Pancreas (tissue), 10 donors: Measurements from ENCODE around the gene SLC6A8. TPM values are rescaled to one million over a fixed set of nuclear protein-coding genes. Genes with fewer than 3 reads are reported as not detected.

Experiments
- ATAC-seq, 4 donors: fragments of 200-7000 bp; cut with Tn5 transposase; one replicate each; pipeline versions ENCODE4 v1.8.0 to v1.9.1; 2020; ENCODE audit warnings: mild to moderate bottlenecking in 4 of 4, moderate library complexity in 4 of 4
- DNase-seq, 6 donors: peaks; one replicate each; pipeline ENCODE4 v3.0.0-alpha.2; 2020
- FAIRE-seq: peaks from 2 replicates; lab custom pipeline; 2012; peaks lifted over from hg19 to GRCh38; lab: Jason Lieb, UNC
- H3K27ac ChIP-seq, 4 donors: fragments of 200-600 bp; sonication (generic); 1 replicate in 3 of 4; 2 replicates in 1 of 4; pipeline versions ENCODE4 v1.5.0 to v1.8.0; 2020
- H3K27me3 ChIP-seq, 4 donors: fragments of 200-600 bp; one replicate each; pipeline ENCODE4 v1.8.0; 2021
- H3K36me3 ChIP-seq, 3 donors: fragments of 200-600 bp; sonication (generic) in 1 of 3; one replicate each; pipeline versions ENCODE4 v1.5.0 to v1.8.0; 2020 to 2021
- H3K4me1 ChIP-seq, 3 donors: fragments of 200-600 bp; one replicate each; pipeline ENCODE4 v1.8.0; 2021
- H3K4me3 ChIP-seq, 4 donors: fragments of 200-600 bp; sonication (generic) in 2 of 4; one replicate each; pipeline versions ENCODE4 v1.5.0 to v1.8.0; 2020 to 2021
- H3K9me3 ChIP-seq, 4 donors: fragments of 200-600 bp; one replicate each; pipeline ENCODE4 v1.8.0; 2021
- WGBS, 2 donors: extraction: QIAGEN DNeasy Blood & Tissue Kit; methylation state at CpG; one replicate each; pipeline ENCODE4 v1.1.7; 2013; 5-methylcytosine and 5-hydroxymethylcytosine counted together
- intact Hi-C, 3 donors: fragments of 100-400 bp; cut with DNase I; formaldehyde crosslinking; loops; one replicate each; pipeline versions ENCODE4 v1.11.1 to v1.14.2; 2022
- polyA plus RNA-seq, 2 donors: library from polyadenylated mRNA; stranded (reverse); fragments of 200-250 nt; gene quantifications; one replicate each; pipeline ENCODE4 v1.2.3, GENCODE V29; 2013
- total RNA-seq, 6 donors: library from RNA; stranded (reverse); fragmentation: NEBNext Ultra II Directional in 4 of 6; extraction: Animal tissue kit (Norgen Biotek cat#: 25700) in 4 of 6; gene quantifications; one replicate each; pipeline versions ENCODE4 v1.2.1 to v1.2.4, GENCODE V29; 2021 to 2023
- TF ChIP-seq, protein P1 (sequence below), 4 donors: fragments of 200-600 bp; sonication (generic) in 3 of 4; IDR thresholded peaks; one replicate each; pipeline versions ENCODE4 v1.5.0 to v1.8.0; 2021; ENCODE audit warnings: antibody characterized with exemption in 4 of 4
- donor health status: healthy with polysubstance abuse.
- donor health status: DM: no; HTN: no; CAD: no; lungs with moderate emphysema.
- donor health status: DM: no; HTN: no; CAD: no.
- donor health status: control.
- donor health status: control.
- donor health status: Bipolar disorder and iron deficiency.
- donor health status: DM: yes; HTN: yes; CAD: no.
- donor health status: DM: no; HTN: no; CAD: no.
- donor health status: DM: no; HTN: no; CAD: no.
- donor health status: DM: yes; HTN: yes; CAD: no.

SLC6A8 gene
- total RNA-seq (10 to 100 TPM in 4 of 6 donors, 1 to 10 TPM in 2; 8.4 to 15.8 (median 11.1) TPM), polyA plus RNA-seq (10 to 100 TPM; 12.3 to 14.4 TPM)

DNA sequence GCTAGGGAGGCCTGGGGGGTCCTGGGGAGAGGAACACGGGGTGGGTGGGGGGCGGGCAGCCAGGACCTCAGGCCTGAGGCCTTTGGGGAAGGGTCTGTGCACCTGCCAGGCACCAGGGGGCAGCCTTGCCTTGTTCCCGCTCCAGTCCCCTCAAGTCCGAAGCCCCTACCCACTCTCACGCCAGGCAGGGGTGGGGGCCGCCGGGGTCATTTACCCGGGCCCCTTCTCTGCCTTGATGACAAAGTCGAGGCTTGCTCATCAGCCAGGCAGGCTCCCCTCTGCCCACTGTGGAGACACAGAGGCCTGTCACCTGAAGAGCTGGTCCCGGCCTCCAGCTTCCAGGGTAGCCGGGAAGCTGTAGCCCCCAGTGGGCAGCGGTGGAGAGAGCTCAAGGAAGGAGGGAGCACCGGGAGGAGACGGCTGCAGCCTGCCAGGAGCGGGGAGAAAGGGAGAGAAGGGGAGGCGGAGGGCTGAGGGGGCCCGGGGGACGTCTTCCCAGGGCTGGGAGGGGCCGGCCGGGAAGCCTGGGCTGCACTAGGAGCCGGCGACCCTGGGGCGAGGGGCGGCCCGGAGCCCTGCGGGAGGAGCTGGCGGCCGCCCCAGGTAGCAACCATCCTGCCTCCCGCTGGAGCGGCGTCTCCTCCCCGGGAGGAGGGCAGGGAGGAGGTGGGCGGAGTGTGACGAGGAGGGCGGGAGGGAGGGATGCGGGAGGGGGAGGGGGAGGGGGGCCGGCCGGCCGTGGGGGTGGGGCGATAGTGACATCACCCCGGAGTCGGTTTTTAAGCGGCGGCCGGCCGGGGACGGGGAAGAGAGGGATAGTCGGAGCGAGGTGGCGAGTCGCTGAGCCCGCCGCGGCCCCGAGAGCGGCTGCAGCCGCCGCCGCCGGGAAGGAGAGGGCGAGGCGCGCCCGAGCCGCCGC is at the start of gene SLC6A8:
TSS of gene SLC6A8 (plus strand) at position 806 of the 919 bp plus-strand sequence. CDS start 649 bp downstream, outside the sequence.
- no peaks in the 10 kb centered on the region for H3K4me1 ChIP-seq
- intact Hi-C loops: no loop called here
- H3K27me3 ChIP-seq: no peaks in the 10 kb centered on the region
- H3K9me3 ChIP-seq: no peaks in the 10 kb centered on the region
- DNase-seq (peak; percentile 66 to 88 (median 80)), FAIRE-seq (no peak), ATAC-seq (peak; percentile 70 to 87 (median 80))
- H3K36me3 ChIP-seq: no peaks in the 10 kb centered on the region
- TF ChIP-seq, protein P1, sequence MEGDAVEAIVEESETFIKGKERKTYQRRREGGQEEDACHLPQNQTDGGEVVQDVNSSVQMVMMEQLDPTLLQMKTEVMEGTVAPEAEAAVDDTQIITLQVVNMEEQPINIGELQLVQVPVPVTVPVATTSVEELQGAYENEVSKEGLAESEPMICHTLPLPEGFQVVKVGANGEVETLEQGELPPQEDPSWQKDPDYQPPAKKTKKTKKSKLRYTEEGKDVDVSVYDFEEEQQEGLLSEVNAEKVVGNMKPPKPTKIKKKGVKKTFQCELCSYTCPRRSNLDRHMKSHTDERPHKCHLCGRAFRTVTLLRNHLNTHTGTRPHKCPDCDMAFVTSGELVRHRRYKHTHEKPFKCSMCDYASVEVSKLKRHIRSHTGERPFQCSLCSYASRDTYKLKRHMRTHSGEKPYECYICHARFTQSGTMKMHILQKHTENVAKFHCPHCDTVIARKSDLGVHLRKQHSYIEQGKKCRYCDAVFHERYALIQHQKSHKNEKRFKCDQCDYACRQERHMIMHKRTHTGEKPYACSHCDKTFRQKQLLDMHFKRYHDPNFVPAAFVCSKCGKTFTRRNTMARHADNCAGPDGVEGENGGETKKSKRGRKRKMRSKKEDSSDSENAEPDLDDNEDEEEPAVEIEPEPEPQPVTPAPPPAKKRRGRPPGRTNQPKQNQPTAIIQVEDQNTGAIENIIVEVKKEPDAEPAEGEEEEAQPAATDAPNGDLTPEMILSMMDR (IDR thresholded peaks at IDR 0.05): peak in 2 of 4 donors; percentile 7 to 17
- WGBS, 2 donors: 3 to 28% methylated on average over 15 to 53 of the region's 66 CpGs
- no peak within 1 kb of the TSS for H3K27ac ChIP-seq
- H3K4me3 ChIP-seq: peak within 1 kb of the TSS in 3 of 4 donors; percentile 10 to 37 (median 34)

DNA sequence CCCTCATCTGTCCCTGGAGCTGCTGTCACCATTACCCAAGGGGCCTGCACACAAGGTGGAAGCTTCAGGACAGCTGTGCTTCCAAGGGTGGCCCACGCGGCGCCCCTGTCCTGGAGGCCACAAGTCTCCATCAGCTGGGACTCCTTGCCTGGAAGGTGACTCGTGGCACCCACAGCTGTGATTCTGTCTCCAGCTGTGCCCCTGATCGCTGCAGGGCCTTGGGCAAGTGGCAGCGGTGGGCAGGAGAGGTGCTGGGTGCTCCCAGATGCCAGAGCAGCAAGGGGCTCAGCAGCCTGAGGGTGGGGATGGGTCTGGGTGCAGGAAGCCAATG is 49.7 kb upstream of the SLC6A8 start:
- Histone ChIP-seq H3K27ac (no peak overlapping the region), H3K36me3 (no peaks in the 10 kb centered on the region), H3K27me3 (peaks cover 0 to 12% (median 0%) of the 10 kb centered on the region in 4 donors), H3K9me3 (no peaks in the 10 kb centered on the region), H3K4me3 (no peak overlapping the region), H3K4me1 (no peaks in the 10 kb centered on the region)
- intact Hi-C loops: no loop called here
- FAIRE-seq: no peak
- 83 to 90% methylated on average over 6 of the region's 6 CpGs for WGBS, 2 donors
- TF ChIP-seq, protein P1 (IDR thresholded peaks at IDR 0.05): no peak
- peak in 1 of 6 donors; percentile 50 for DNase-seq
- ATAC-seq: no peak

DNA sequence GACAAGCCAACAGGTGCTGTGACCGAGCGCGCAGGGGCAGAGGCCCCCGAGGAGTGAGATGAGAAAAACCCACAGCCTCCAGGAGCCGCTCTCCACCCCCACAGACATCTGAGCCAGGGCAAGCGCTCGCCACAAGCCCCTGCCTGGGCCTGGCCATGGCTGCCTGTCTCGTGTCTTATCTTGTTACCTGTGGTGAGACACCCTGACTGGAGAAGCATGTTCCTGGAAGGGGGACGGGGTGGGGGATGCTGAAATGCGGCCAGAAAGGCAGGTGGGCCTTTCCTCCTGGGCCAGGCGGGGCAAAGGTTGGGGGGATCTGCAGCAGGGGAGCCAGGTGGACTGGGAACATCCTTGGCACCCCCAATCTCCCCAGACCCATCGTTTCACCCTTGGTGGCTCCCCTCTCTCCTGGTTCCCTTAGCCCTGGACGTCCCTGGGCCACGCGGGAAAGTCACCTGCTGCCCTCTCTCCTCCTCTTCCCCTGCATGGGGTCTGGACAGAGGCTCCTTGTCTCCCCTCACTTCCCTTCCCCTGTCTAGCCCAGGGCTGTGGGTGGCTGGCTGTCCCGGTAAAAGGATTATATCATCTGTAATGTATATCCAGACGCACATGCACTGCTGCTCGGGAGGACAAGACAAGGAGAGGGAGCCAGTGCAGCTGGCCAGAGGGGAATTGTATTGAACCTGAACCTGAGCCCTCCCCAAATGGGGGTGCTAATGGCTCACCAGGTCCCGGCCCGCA is 49.1 kb upstream of the SLC6A8 start:
- H3K4me1 ChIP-seq: no peaks in the 10 kb centered on the region
- H3K27me3 ChIP-seq: peaks cover 0 to 18% (median 2%) of the 10 kb centered on the region in 4 donors
- peak in 2 of 6 donors; percentile 10 to 53 for DNase-seq
- no peaks in the 10 kb centered on the region for H3K36me3 ChIP-seq
- 59 to 69% methylated on average over 17 to 20 of the region's 20 CpGs for WGBS, 2 donors
- no peak overlapping the region for H3K27ac ChIP-seq
- no peak for FAIRE-seq
- no peak overlapping the region for H3K4me3 ChIP-seq
- no peak for ATAC-seq
- H3K9me3 ChIP-seq: no peaks in the 10 kb centered on the region
- intact Hi-C loops: no loop called here
- TF ChIP-seq, protein P1 (IDR thresholded peaks at IDR 0.05): no peak

DNA sequence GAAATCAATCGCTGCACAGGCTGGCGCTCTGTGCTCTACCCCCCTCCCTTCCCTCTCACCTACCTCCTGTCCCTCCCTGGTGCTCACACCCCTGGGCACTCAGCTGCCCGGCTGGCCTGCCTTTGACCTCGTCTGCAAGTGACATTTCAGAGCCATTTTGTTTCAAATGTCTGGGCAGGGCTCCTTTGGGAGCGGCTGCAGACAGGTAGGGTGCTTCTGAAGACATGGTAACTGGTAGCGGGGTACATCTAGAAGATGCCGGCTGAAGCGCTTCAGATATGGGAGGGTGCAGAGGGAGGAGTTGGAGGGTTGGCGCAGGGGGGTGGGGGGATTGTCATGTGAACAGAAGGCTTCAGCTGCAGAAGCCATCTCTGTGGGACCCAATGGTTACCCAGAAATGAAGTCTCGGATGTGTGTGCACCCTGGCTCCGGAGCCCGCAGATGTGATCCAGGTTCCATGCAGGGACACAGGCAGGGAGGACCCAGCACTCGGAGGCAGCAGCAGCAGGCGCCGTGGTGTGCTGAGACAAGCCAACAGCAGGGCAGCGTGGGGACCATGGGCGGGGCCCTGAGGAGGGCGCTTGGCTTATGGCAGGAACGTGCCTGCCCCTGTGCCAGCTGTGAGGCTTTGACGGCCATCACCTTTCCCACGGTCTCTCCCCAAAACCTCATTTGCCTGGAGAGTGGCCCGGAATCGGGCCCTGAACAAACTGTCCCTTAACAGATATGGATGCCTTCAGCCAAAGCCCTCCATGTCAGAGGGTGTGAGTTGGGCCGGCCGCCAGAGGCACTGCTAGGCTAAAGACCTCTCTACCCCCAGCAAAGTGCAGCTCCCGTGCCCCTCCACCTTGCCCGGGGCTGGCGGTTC is 48.3 kb upstream of the SLC6A8 start:
- TF ChIP-seq, protein P1 (IDR thresholded peaks at IDR 0.05): no peak
- Histone ChIP-seq H3K4me3 (no peak overlapping the region), H3K27me3 (peaks cover 0 to 20% (median 2%) of the 10 kb centered on the region in 4 donors), H3K27ac (no peak overlapping the region), H3K9me3 (no peaks in the 10 kb centered on the region), H3K4me1 (no peaks in the 10 kb centered on the region), H3K36me3 (no peaks in the 10 kb centered on the region)
- 68 to 71% methylated on average over 28 of the region's 28 CpGs for WGBS, 2 donors
- no peak for FAIRE-seq
- peak in 1 of 6 donors; percentile 70 for DNase-seq
- ATAC-seq: no peak
- intact Hi-C loops: loop anchor here in 1 of 3 donors (10.0 kb wide), 1 partner anchor 85 kb away; no protein-coding TSS in a partner anchor
